Mucosa of rectum (tissue), 2 donors: ENCODE measurements around the gene TSPAN18.

Experiments used
- H3K27ac ChIP-seq, 2 donors: one replicate each; pipeline ENCODE4 v1.7.0; 2013; ENCODE audit warnings: inconsistent platforms in 2 of 2, low read depth in 2 of 2, low read length in 2 of 2
- H3K27me3 ChIP-seq, 2 donors: one replicate each; pipeline ENCODE4 v1.7.0; 2013; ENCODE audit warnings: low read length in 2 of 2; ENCODE audit not compliant: control insufficient read depth in 2 of 2, insufficient read depth in 2 of 2
- H3K36me3 ChIP-seq, 2 donors: one replicate each; pipeline ENCODE4 v1.7.0; 2013; ENCODE audit warnings: low read length in 2 of 2; ENCODE audit not compliant: control insufficient read depth in 2 of 2, insufficient read depth in 2 of 2
- H3K4me1 ChIP-seq, 2 donors: one replicate each; pipeline ENCODE4 v1.7.0; 2013; ENCODE audit warnings: low read length in 2 of 2, mild to moderate bottlenecking in 1 of 2; ENCODE audit not compliant: control insufficient read depth in 2 of 2, insufficient read depth in 2 of 2
- H3K4me3 ChIP-seq, 2 donors: one replicate each; pipeline ENCODE4 v1.7.0; 2013; ENCODE audit warnings: low read length in 2 of 2
- H3K9ac ChIP-seq, 2 donors: one replicate each; pipeline ENCODE4 v1.7.0; 2013; ENCODE audit warnings: low read length in 2 of 2, low read depth in 1 of 2, mild to moderate bottlenecking in 1 of 2
- H3K9me3 ChIP-seq, 2 donors: one replicate each; pipeline ENCODE4 v1.7.0; 2013; ENCODE audit warnings: low read length in 2 of 2; ENCODE audit not compliant: control insufficient read depth in 2 of 2
- donor health status: healthy.
- donor health status: Normal muscosa, but diverticular disease.

Gene TSPAN18

GRCh38 chr11:44840521-44841251 is 113.9 kb downstream of the TSPAN18 start:
- Histone ChIP-seq H3K9ac (no peak overlapping the region), H3K4me1 (no peaks in the 10 kb centered on the region), H3K27ac (no peak overlapping the region), H3K9me3 (no peaks in the 10 kb centered on the region), H3K36me3 (no peaks in the 10 kb centered on the region), H3K4me3 (no peak overlapping the region), H3K27me3 (no peaks in the 10 kb centered on the region)

GRCh38 chr11:44842220-44842619 is 115.5 kb downstream of the TSPAN18 start:
- Histone ChIP-seq H3K27me3 (no peaks in the 10 kb centered on the region), H3K4me1 (no peaks in the 10 kb centered on the region), H3K9ac (no peak overlapping the region), H3K27ac (no peak overlapping the region), H3K4me3 (no peak overlapping the region), H3K36me3 (no peaks in the 10 kb centered on the region), H3K9me3 (no peaks in the 10 kb centered on the region)

GRCh38 chr11:44846852-44847251 is 120.1 kb downstream of the TSPAN18 start:
- Histone ChIP-seq H3K9ac (no peak overlapping the region), H3K9me3 (no peaks in the 10 kb centered on the region), H3K36me3 (no peaks in the 10 kb centered on the region), H3K27me3 (no peaks in the 10 kb centered on the region), H3K4me1 (no peaks in the 10 kb centered on the region), H3K27ac (no peak overlapping the region), H3K4me3 (no peak overlapping the region)

GRCh38 chr11:44847316-44847715 is 120.6 kb downstream of the TSPAN18 start:
- Histone ChIP-seq H3K36me3 (no peaks in the 10 kb centered on the region), H3K9me3 (no peaks in the 10 kb centered on the region), H3K9ac (no peak overlapping the region), H3K4me3 (no peak overlapping the region), H3K4me1 (no peaks in the 10 kb centered on the region), H3K27me3 (no peaks in the 10 kb centered on the region), H3K27ac (no peak overlapping the region)

GRCh38 chr11:44848203-44848962 is 121.6 kb downstream of the TSPAN18 start:
- Histone ChIP-seq H3K27me3 (no peaks in the 10 kb centered on the region), H3K27ac (no peak overlapping the region), H3K4me1 (no peaks in the 10 kb centered on the region), H3K9ac (no peak overlapping the region), H3K4me3 (no peak overlapping the region), H3K9me3 (no peaks in the 10 kb centered on the region), H3K36me3 (no peaks in the 10 kb centered on the region)

DNA sequence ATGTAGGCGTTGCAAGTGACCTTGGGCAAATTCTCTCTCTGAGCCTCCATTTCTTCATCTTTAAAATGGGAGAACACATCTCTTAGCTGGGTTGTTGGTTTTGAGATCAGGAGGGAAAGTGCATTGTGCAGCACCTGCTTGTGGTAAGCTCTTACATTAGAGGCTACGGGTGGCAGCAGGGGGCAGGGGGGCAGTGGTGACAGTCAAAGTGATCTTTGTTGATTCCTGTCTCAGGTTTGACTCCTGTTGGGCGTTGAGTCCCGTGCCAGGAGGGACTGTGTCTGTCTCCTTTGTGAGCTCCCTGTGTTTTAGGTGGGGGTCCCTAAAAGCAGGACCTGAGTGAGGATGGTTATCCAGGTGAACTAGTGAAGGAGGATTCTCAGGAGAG is 122.2 kb downstream of the TSPAN18 start:
- H3K27ac ChIP-seq: no peak overlapping the region
- no peaks in the 10 kb centered on the region for H3K36me3 ChIP-seq
- no peaks in the 10 kb centered on the region for H3K9me3 ChIP-seq
- no peaks in the 10 kb centered on the region for H3K27me3 ChIP-seq
- no peak overlapping the region for H3K9ac ChIP-seq
- no peak overlapping the region for H3K4me3 ChIP-seq
- no peaks in the 10 kb centered on the region for H3K4me1 ChIP-seq

- no peak overlapping the region for H3K27ac ChIP-seq
- H3K27me3 ChIP-seq: no peaks in the 10 kb centered on the region
- H3K9me3 ChIP-seq: no peaks in the 10 kb centered on the region
- no peak overlapping the region for H3K9ac ChIP-seq
- H3K4me1 ChIP-seq: no peaks in the 10 kb centered on the region
- no peak overlapping the region for H3K4me3 ChIP-seq
- no peaks in the 10 kb centered on the region for H3K36me3 ChIP-seq
Observed at GRCh38 chr11:44849424-44849823, 122.7 kb downstream of the TSPAN18 start.

DNA sequence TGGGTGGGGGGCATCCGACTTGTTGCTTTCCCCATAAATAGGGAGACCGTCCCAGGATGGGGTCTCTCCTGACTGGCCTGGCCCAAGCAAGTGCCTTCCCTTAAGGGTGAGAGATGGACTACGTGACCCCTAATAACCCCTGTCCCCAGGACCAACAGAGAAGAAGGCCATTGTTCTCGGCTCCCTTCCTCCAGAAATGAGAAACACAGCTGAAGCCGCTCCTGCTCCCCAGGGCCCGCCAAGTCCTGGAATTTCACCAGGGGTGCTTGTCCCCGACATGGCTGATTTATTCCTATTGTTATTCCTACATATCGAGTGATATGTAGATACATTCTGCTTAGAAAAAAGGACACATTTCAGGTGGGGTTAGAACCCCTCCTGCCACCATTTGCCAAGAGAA is 123.2 kb downstream of the TSPAN18 start:
- no peaks in the 10 kb centered on the region for H3K27me3 ChIP-seq
- H3K27ac ChIP-seq: no peak overlapping the region
- H3K4me1 ChIP-seq: no peaks in the 10 kb centered on the region
- no peak overlapping the region for H3K4me3 ChIP-seq
- H3K36me3 ChIP-seq: no peaks in the 10 kb centered on the region
- no peaks in the 10 kb centered on the region for H3K9me3 ChIP-seq
- no peak overlapping the region for H3K9ac ChIP-seq

GRCh38 chr11:44851496-44851895 is 124.7 kb downstream of the TSPAN18 start:
- H3K36me3 ChIP-seq: no peaks in the 10 kb centered on the region
- no peak overlapping the region for H3K4me3 ChIP-seq
- H3K9ac ChIP-seq: no peak overlapping the region
- H3K27ac ChIP-seq: no peak overlapping the region
- H3K9me3 ChIP-seq: no peaks in the 10 kb centered on the region
- H3K4me1 ChIP-seq: no peaks in the 10 kb centered on the region
- no peaks in the 10 kb centered on the region for H3K27me3 ChIP-seq

GRCh38 chr11:44852159-44852747 is 125.5 kb downstream of the TSPAN18 start:
- Histone ChIP-seq H3K36me3 (no peaks in the 10 kb centered on the region), H3K4me3 (no peak overlapping the region), H3K4me1 (no peaks in the 10 kb centered on the region), H3K9ac (no peak overlapping the region), H3K27ac (no peak overlapping the region), H3K9me3 (no peaks in the 10 kb centered on the region), H3K27me3 (no peaks in the 10 kb centered on the region)
